Dermis blood vessel endothelial cell (primary cell): Measurements from ENCODE around the gene GNA12. TPM values are rescaled to one million over a fixed set of nuclear protein-coding genes. Genes with fewer than 3 reads are reported as not detected.

Experiments
- DNase-seq: peaks from one replicate; pipeline ENCODE4 v3.0.0; 2010
- total RNA-seq: library from RNA; depleted of rRNA; stranded (reverse); fragments of >200 nt; gene quantifications from 2 replicates; pipeline ENCODE4 v1.2.3, GENCODE V29; 2014

Gene GNA12
- 17.4 and 78.6 TPM in 2 replicates for total RNA-seq

- DNase-seq = peak; percentile 99
Observed at GRCh38 chr7:2844153-2845033, at the start of gene GNA12. Gene GNA12, minus strand, starts transcription at chr7:2844308. Its CDS starts 147 bp downstream, at chr7:2844161.

GRCh38 chr7:2893411-2893861 lies 49.3 kb upstream of the GNA12 start:
- no peak for DNase-seq

GRCh38 chr7:2892549-2892948 lies 48.4 kb upstream of the GNA12 start:
- no peak for DNase-seq

- no peak for DNase-seq
Observed at GRCh38 chr7:2887816-2888215, 43.7 kb upstream of the GNA12 start.

- peak; percentile 85 for DNase-seq
Observed at GRCh38 chr7:2886900-2887299, 42.8 kb upstream of the GNA12 start.

GRCh38 chr7:2886391-2886790 lies 42.3 kb upstream of the GNA12 start:
- DNase-seq = no peak

- DNase-seq = no peak
Observed at GRCh38 chr7:2884161-2884560, 40.1 kb upstream of the GNA12 start.

- DNase-seq = no peak
Observed at GRCh38 chr7:2883101-2883500, 39.0 kb upstream of the GNA12 start.

GRCh38 chr7:2882111-2882510 lies 38.0 kb upstream of the GNA12 start:
- DNase-seq = no peak

- no peak for DNase-seq
Observed at GRCh38 chr7:2880874-2881533, 36.9 kb upstream of the GNA12 start.

GRCh38 chr7:2880051-2880450 lies 35.9 kb upstream of the GNA12 start:
- DNase-seq = no peak

GRCh38 chr7:2879354-2879753 lies 35.2 kb upstream of the GNA12 start:
- no peak for DNase-seq

- no peak for DNase-seq
Observed at GRCh38 chr7:2878306-2878705, 34.2 kb upstream of the GNA12 start.

GRCh38 chr7:2876031-2876731 lies 32.1 kb upstream of the GNA12 start:
- DNase-seq = peak; percentile 37

GRCh38 chr7:2873686-2874551 lies 29.8 kb upstream of the GNA12 start:
- DNase-seq = peak; percentile 90

GRCh38 chr7:2873146-2873545 lies 29.0 kb upstream of the GNA12 start:
- peak; percentile 15 for DNase-seq

GRCh38 chr7:2872296-2872874 lies 28.3 kb upstream of the GNA12 start:
- DNase-seq = no peak

GRCh38 chr7:2870471-2870931 lies 26.4 kb upstream of the GNA12 start:
- peak; percentile 88 for DNase-seq

GRCh38 chr7:2869981-2870380 lies 25.9 kb upstream of the GNA12 start:
- no peak for DNase-seq

- DNase-seq = no peak
Observed at GRCh38 chr7:2866601-2867000, 22.5 kb upstream of the GNA12 start.

- peak; percentile 87 for DNase-seq
Observed at GRCh38 chr7:2864999-2865670, 21.0 kb upstream of the GNA12 start.
